Peyer's patch (tissue), 4 donors: Measurements from ENCODE around the gene MAN1A2.

ENCODE experiments used
- POLR2A ChIP-seq, 2 donors: fragments of 450-650 bp; IDR thresholded peaks; one replicate each; pipeline ENCODE4 v1.5.1; 2017; ENCODE audit warnings: antibody characterized with exemption in 2 of 2, mild to moderate bottlenecking in 2 of 2, moderate library complexity in 2 of 2
- TF ChIP-seq, protein P1 (sequence below), 6 experiments: fragments of 450-650 bp in 4 of 6; fragments of 200-600 bp in 2 of 6; sonication (generic) in 1 of 6; IDR thresholded peaks; one replicate each; pipeline ENCODE4 v1.5.1; 2017 to 2019; ENCODE audit warnings: antibody characterized with exemption in 6 of 6, mild to moderate bottlenecking in 3 of 6, moderate library complexity in 1 of 6

DNA sequence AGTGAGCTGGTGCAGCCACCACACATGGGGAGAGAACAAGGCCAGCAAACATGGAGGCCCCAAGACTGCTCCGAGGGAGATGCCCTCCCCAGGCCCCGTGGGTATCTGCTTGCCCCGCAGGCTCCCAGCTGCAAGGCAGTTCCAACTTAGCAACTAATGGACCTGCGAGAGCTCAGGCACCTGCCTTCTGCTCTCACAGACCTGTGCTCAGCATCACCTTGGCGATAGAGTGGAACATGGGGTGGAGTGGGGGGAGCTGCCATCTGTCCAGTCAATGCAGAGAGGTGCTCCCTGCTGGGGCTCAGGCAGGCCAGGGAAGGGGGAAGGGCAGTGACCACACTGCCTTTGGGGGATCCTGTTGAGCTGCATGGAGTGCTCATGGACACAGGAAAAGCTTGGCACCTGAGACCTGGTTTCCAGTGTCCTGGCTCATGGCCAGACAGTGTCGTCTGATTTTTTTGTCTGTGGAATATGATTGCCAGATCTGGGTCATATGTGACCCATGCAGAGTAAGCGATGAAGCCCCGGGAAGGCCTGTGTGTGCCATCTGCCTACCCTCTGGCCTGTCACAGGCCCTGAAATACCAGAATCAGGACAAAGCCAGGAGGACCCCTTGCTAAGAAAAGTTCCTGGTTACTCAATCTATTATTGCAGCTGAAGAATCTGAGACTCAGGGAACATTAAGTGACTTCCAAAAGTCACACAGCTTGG, 198.7 kb downstream of the MAN1A2 start:
- TF ChIP-seq, protein P1, sequence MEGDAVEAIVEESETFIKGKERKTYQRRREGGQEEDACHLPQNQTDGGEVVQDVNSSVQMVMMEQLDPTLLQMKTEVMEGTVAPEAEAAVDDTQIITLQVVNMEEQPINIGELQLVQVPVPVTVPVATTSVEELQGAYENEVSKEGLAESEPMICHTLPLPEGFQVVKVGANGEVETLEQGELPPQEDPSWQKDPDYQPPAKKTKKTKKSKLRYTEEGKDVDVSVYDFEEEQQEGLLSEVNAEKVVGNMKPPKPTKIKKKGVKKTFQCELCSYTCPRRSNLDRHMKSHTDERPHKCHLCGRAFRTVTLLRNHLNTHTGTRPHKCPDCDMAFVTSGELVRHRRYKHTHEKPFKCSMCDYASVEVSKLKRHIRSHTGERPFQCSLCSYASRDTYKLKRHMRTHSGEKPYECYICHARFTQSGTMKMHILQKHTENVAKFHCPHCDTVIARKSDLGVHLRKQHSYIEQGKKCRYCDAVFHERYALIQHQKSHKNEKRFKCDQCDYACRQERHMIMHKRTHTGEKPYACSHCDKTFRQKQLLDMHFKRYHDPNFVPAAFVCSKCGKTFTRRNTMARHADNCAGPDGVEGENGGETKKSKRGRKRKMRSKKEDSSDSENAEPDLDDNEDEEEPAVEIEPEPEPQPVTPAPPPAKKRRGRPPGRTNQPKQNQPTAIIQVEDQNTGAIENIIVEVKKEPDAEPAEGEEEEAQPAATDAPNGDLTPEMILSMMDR (IDR thresholded peaks at IDR 0.05): no peak
- no peak for TF ChIP-seq POLR2A (IDR thresholded peaks at IDR 0.05)
